B cell (primary cell): ENCODE results near the gene IFRD2.

Source experiments
- EZH2 ChIP-seq: IDR thresholded peaks from 2 replicates; pipeline ENCODE4 v1.6.1; 2012; ENCODE audit warnings: borderline replicate concordance, low read depth, mild to moderate bottlenecking, moderate library complexity, low read length; ENCODE audit not compliant: insufficient read depth, poor library complexity, severe bottlenecking
- TF ChIP-seq, protein P1 (sequence below): fragments of 200-600 bp; IDR thresholded peaks from one replicate; pipeline ENCODE4 v1.8.0; 2022; ENCODE audit warnings: antibody characterized with exemption, mild to moderate bottlenecking

DNA sequence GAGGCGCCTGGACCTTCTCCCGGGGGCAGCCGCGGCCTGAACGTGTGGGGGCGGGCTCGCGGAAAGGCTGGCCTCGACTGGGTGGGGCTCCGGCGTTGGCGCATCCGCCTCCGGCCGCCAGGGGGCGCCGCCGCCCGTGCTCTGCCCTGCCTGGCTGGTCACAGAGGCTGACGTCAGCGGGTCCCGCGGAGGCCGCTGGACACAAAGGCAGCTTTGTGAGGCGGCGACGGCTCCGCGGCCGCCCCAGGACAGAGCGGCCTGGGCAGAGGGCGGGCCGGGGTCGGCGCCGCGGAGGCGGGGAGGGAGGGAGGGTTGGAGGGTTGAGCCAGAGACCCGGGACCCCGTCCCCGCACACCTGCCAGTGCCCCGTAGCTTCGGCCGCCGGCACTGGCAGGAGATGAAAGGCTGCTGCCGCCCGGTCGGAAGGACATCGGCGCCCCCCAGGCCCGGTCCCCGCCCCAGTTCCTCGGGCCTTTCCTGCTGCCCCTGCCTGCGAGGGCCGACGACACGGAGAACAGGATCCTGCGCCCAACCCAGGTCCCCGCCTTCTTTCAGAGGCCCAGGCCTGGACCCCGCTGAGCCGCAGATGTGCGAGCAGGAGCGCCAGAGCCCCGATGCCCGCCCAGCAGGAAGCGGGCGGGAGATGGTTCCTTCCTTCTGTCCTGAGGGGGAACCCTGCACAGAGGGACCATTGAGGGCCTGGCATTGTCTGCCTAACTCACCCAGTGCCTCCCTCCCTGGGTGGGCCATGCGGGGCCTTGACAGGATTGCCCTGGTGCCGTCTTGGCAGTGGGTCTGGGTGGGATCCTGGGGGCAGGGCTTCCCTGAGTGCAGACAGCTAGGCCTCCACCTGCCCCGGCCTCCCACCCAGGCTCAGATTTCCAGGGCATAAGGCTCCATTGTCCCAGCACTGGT is 31.9 kb downstream of the IFRD2 start:
- TF ChIP-seq, protein P1, sequence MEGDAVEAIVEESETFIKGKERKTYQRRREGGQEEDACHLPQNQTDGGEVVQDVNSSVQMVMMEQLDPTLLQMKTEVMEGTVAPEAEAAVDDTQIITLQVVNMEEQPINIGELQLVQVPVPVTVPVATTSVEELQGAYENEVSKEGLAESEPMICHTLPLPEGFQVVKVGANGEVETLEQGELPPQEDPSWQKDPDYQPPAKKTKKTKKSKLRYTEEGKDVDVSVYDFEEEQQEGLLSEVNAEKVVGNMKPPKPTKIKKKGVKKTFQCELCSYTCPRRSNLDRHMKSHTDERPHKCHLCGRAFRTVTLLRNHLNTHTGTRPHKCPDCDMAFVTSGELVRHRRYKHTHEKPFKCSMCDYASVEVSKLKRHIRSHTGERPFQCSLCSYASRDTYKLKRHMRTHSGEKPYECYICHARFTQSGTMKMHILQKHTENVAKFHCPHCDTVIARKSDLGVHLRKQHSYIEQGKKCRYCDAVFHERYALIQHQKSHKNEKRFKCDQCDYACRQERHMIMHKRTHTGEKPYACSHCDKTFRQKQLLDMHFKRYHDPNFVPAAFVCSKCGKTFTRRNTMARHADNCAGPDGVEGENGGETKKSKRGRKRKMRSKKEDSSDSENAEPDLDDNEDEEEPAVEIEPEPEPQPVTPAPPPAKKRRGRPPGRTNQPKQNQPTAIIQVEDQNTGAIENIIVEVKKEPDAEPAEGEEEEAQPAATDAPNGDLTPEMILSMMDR, result peak; percentile 93
- no peak for TF ChIP-seq EZH2
